ENCODE measurements around the gene NINJ1. TPM values are rescaled to one million over a fixed set of nuclear protein-coding genes. Genes with fewer than 3 reads are reported as not detected.
A peak's percentile ranks its signal among the peaks of the same experiment; 100 is the strongest.

The NINJ1 gene
- total RNA-seq, 1 donor from 2014 or later, result 33.6 TPM

- DNase-seq (ENCODE audit: low read depth), result no peak
Observed at GRCh38 chr9:93090091-93090655, 43.9 kb downstream of the NINJ1 start.

GRCh38 chr9:93089481-93089991 lies 44.5 kb downstream of the NINJ1 start:
- DNase-seq (ENCODE audit: low read depth), result no peak

- DNase-seq (ENCODE audit: low read depth), result no peak
Observed at GRCh38 chr9:93089024-93089423, 45.0 kb downstream of the NINJ1 start.

GRCh38 chr9:93088656-93089015 lies 45.4 kb downstream of the NINJ1 start:
- no peak for DNase-seq (ENCODE audit: low read depth)

GRCh38 chr9:93087971-93088655 lies 45.9 kb downstream of the NINJ1 start:
- DNase-seq (ENCODE audit: low read depth), result no peak

GRCh38 chr9:93086447-93087224 lies 47.4 kb downstream of the NINJ1 start:
- no peak for DNase-seq (ENCODE audit: low read depth)

- no peak for DNase-seq (ENCODE audit: low read depth)
Observed at GRCh38 chr9:93085676-93086075, 48.4 kb downstream of the NINJ1 start.

- DNase-seq (ENCODE audit: low read depth), result peak; percentile 23
Observed at GRCh38 chr9:93084471-93084881, 49.6 kb downstream of the NINJ1 start.

GRCh38 chr9:93083592-93084470 lies 50.2 kb downstream of the NINJ1 start:
- no peak for DNase-seq (ENCODE audit: low read depth)

GRCh38 chr9:93082841-93083411 lies 51.1 kb downstream of the NINJ1 start:
- DNase-seq (ENCODE audit: low read depth), result no peak

GRCh38 chr9:93081931-93082330 lies 52.1 kb downstream of the NINJ1 start:
- DNase-seq (ENCODE audit: low read depth), result no peak

- peak; percentile 15 for DNase-seq (ENCODE audit: low read depth)
Observed at GRCh38 chr9:93081081-93081529, 52.9 kb downstream of the NINJ1 start.

- DNase-seq (ENCODE audit: low read depth), result no peak
Observed at GRCh38 chr9:93080406-93080805, 53.6 kb downstream of the NINJ1 start.

GRCh38 chr9:93079371-93079770 lies 54.7 kb downstream of the NINJ1 start:
- DNase-seq (ENCODE audit: low read depth), result no peak

GRCh38 chr9:93077811-93078210 lies 56.2 kb downstream of the NINJ1 start:
- no peak for DNase-seq (ENCODE audit: low read depth)

- no peak for DNase-seq (ENCODE audit: low read depth)
Observed at GRCh38 chr9:93077367-93077766, 56.7 kb downstream of the NINJ1 start.

- DNase-seq (ENCODE audit: low read depth), result no peak
Observed at GRCh38 chr9:93076792-93077128, 57.3 kb downstream of the NINJ1 start.

- no peak for DNase-seq (ENCODE audit: low read depth)
Observed at GRCh38 chr9:93076101-93076791, 57.8 kb downstream of the NINJ1 start.

- DNase-seq (ENCODE audit: low read depth), result peak; percentile 13
Observed at GRCh38 chr9:93072383-93072795, 61.7 kb downstream of the NINJ1 start.
